Lung (tissue), 12 donors: ENCODE data around the gene DDB1. TPM values are rescaled to one million over a fixed set of nuclear protein-coding genes. Genes with fewer than 3 reads are reported as not detected.

Experiments used
- ATAC-seq: fragments of 200-7000 bp; cut with Tn5 transposase; one replicate; pipeline ENCODE4 v1.9.1; 2020; ENCODE audit warnings: moderate number of reproducible peaks; ENCODE audit not compliant: insufficient read depth, low FRiP score
- DNase-seq, 3 donors: peaks; one replicate each; pipeline ENCODE4 v3.0.0-alpha.2; 2013 to 2017
- H3K27ac ChIP-seq, 2 donors: one replicate each; pipeline ENCODE4 v1.5.1; 2013; ENCODE audit warnings: mild to moderate bottlenecking in 2 of 2, moderate library complexity in 2 of 2, control low read depth in 1 of 2, inconsistent platforms in 1 of 2, low read depth in 1 of 2, low read length in 1 of 2
- H3K27me3 ChIP-seq, 3 donors: one replicate each; pipeline ENCODE4 v1.5.1; 2013; ENCODE audit warnings: low read length in 2 of 3; ENCODE audit not compliant: control insufficient read depth in 3 of 3, insufficient read depth in 3 of 3
- H3K36me3 ChIP-seq, 4 donors: one replicate each; pipeline ENCODE4 v1.5.1; 2013; ENCODE audit warnings: low read length in 4 of 4, mild to moderate bottlenecking in 1 of 4, moderate library complexity in 1 of 4; ENCODE audit not compliant: control insufficient read depth in 4 of 4, insufficient read depth in 4 of 4
- H3K4me1 ChIP-seq, 5 donors: one replicate each; pipeline ENCODE4 v1.5.1; 2013; ENCODE audit warnings: low read length in 5 of 5, mild to moderate bottlenecking in 2 of 5, moderate library complexity in 1 of 5; ENCODE audit not compliant: control insufficient read depth in 5 of 5, insufficient read depth in 5 of 5
- H3K4me3 ChIP-seq: one replicate; pipeline ENCODE4 v1.5.1; 2013; ENCODE audit warnings: mild to moderate bottlenecking, control low read depth, moderate library complexity
- H3K9ac ChIP-seq, 2 donors: one replicate each; pipeline ENCODE4 v1.5.1; 2013; ENCODE audit warnings: low read length in 2 of 2, control low read depth in 1 of 2; ENCODE audit not compliant: insufficient read depth in 1 of 2
- H3K9me3 ChIP-seq, 4 donors: one replicate each; pipeline ENCODE4 v1.5.1; 2013; ENCODE audit warnings: low read length in 3 of 4, mild to moderate bottlenecking in 1 of 4, moderate library complexity in 1 of 4; ENCODE audit not compliant: control insufficient read depth in 4 of 4, insufficient read depth in 3 of 4
- WGBS, 2 donors: extraction: QIAGEN DNeasy Blood & Tissue Kit; methylation state at CpG; one replicate each; pipeline ENCODE4 v1.1.7; 2013; 5-methylcytosine and 5-hydroxymethylcytosine counted together
- polyA plus RNA-seq, 2 donors: library from polyadenylated mRNA; stranded (reverse); fragments of 200-250 nt; gene quantifications; one replicate each; pipeline ENCODE4 v1.2.1, GENCODE V29; 2013
- total RNA-seq, 2 donors: library from RNA; depleted of rRNA in 1 of 2; stranded (reverse); fragments of >200 nt in 1 of 2; gene quantifications; one replicate each; pipeline ENCODE4 v1.2.1, GENCODE V29; 2014 to 2021
- TF ChIP-seq, protein P1 (sequence below): IDR thresholded peaks from 2 replicates; pipeline ENCODE4 v1.5.1; 2012; ENCODE audit warnings: mild to moderate bottlenecking; ENCODE audit errors: control extremely low read depth, extremely low read depth
- donor health status: control.
- donor health status: control.
- donor health status: Bipolar disorder and iron deficiency.
- donor health status: healthy.
- donor health status: DM: yes; HTN: yes; CAD: no.

Gene DDB1
- total and polyA plus RNA-seq, 4 donors: 88.5 to 184 (median 121) TPM

GRCh38 chr11:61278001-61278470, 54.9 kb downstream of the DDB1 start:
- no peak for DNase-seq

GRCh38 chr11:61277186-61278000, 55.5 kb downstream of the DDB1 start:
- DNase-seq (no peak), ATAC-seq (no peak)
- Histone ChIP-seq H3K9ac (no peak overlapping the region), H3K4me3 (no peak overlapping the region), H3K36me3 (no peaks in the 10 kb centered on the region), H3K4me1 (no peaks in the 10 kb centered on the region), H3K27me3 (no peaks in the 10 kb centered on the region), H3K9me3 (no peaks in the 10 kb centered on the region), H3K27ac (no peak overlapping the region)
- 88 to 95% methylated on average over 14 of the region's 14 CpGs for WGBS, 2 donors
- TF ChIP-seq, protein P1, sequence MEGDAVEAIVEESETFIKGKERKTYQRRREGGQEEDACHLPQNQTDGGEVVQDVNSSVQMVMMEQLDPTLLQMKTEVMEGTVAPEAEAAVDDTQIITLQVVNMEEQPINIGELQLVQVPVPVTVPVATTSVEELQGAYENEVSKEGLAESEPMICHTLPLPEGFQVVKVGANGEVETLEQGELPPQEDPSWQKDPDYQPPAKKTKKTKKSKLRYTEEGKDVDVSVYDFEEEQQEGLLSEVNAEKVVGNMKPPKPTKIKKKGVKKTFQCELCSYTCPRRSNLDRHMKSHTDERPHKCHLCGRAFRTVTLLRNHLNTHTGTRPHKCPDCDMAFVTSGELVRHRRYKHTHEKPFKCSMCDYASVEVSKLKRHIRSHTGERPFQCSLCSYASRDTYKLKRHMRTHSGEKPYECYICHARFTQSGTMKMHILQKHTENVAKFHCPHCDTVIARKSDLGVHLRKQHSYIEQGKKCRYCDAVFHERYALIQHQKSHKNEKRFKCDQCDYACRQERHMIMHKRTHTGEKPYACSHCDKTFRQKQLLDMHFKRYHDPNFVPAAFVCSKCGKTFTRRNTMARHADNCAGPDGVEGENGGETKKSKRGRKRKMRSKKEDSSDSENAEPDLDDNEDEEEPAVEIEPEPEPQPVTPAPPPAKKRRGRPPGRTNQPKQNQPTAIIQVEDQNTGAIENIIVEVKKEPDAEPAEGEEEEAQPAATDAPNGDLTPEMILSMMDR: no peak

More at GRCh38 chr11:61278001-61278470, 54.9 kb downstream of the DDB1 start:
- no peaks in the 10 kb centered on the region for H3K4me1 ChIP-seq
- TF ChIP-seq, protein P1: no peak
- 64 to 83% methylated on average over 10 of the region's 10 CpGs for WGBS, 2 donors
- no peaks in the 10 kb centered on the region for H3K27me3 ChIP-seq
- ATAC-seq: no peak
- H3K27ac ChIP-seq: no peak overlapping the region
- H3K4me3 ChIP-seq: no peak overlapping the region
- no peaks in the 10 kb centered on the region for H3K9me3 ChIP-seq
- H3K9ac ChIP-seq: no peak overlapping the region
- no peaks in the 10 kb centered on the region for H3K36me3 ChIP-seq

- H3K9ac ChIP-seq: no peak overlapping the region
Observed at GRCh38 chr11:61275191-61275590, 57.7 kb downstream of the DDB1 start.

More at GRCh38 chr11:61275191-61275590, 57.7 kb downstream of the DDB1 start:
- Histone ChIP-seq H3K36me3 (no peaks in the 10 kb centered on the region), H3K27me3 (no peaks in the 10 kb centered on the region), H3K4me3 (no peak overlapping the region), H3K27ac (no peak overlapping the region), H3K9me3 (no peaks in the 10 kb centered on the region), H3K4me1 (no peaks in the 10 kb centered on the region)
- 92 to 95% methylated on average over 4 of the region's 4 CpGs for WGBS, 2 donors
- DNase-seq: no peak
- TF ChIP-seq, protein P1: no peak
- no peak for ATAC-seq
